ENCODE results near the gene DCANP1. TPM values are rescaled to one million over a fixed set of nuclear protein-coding genes. Genes with fewer than 3 reads are reported as not detected.
A peak's percentile ranks its signal among the peaks of the same experiment; 100 is the strongest.

The DCANP1 gene
- total and polyA plus RNA-seq, 2 of the 13 experiments (the other 11 are each of a cell fraction or from before 2014, with no cell fraction given), result not detected

DNA sequence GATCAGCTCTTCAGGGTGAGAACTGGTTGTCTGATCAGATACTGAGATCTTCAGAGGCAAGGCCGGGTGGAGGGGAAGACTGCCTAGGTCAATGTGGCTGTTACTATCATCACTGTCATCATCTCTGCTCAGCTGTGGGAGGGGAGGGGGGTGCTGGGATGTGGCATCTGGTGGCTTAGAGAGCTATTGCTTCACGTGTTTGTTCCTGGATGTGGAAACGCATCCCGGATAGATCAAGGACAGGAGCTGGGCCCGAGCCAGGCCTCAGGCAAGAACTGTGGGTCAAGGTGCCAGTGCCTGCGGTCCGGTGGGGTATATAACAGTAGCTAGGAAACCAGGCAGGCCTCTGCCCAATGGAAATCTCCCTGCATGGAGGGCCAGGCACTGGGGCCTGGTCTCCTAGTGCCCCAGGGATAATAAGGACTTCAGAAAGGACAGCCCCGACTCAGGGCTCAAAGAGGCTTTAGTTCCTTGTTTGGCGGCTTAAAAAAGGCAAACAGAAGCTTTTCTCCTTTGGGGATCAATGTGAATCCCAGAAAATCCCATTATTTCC lies 35.3 kb upstream of the DCANP1 start (continued):
- TF ChIP-seq ZNF138 (CRISPR knock-in tag; IDR thresholded peaks at IDR 0.05; ENCODE audit: low read depth) (no peak), RCOR2 (CRISPR knock-in tag; IDR thresholded peaks at IDR 0.05) (peak; percentile 71; the same call in 1 of the 2 replicates), ZSCAN21 (CRISPR knock-in tag; IDR thresholded peaks at IDR 0.05; ENCODE audit: borderline replicate concordance) (no peak), ZNF839 (CRISPR knock-in tag; IDR thresholded peaks at IDR 0.05; ENCODE audit: borderline replicate concordance) (no peak), HDAC6 (IDR thresholded peaks at IDR 0.05; ENCODE audit: low read depth, low read length) (no peak), SP140L (CRISPR knock-in tag; IDR thresholded peaks at IDR 0.05; ENCODE audit: borderline replicate concordance) (0 out of 2 replicates have a peak, but pooled peaks have one; percentile 55), ZNF619 (CRISPR knock-in tag; IDR thresholded peaks at IDR 0.05) (no peak), HOXA7 (CRISPR knock-in tag; IDR thresholded peaks at IDR 0.05) (no peak; the same call in 1 of the 2 replicates), SRY (CRISPR knock-in tag; IDR thresholded peaks at IDR 0.05) (no peak), NFE2L2 (IDR thresholded peaks at IDR 0.05; ENCODE audit: low read length) (no peak), GATAD2A (CRISPR knock-in tag; IDR thresholded peaks at IDR 0.05) (peak; percentile 93), NCOA1 (CRISPR knock-in tag; IDR thresholded peaks at IDR 0.05) (no peak), ZNF7 (CRISPR knock-in tag; IDR thresholded peaks at IDR 0.05) (no peak), TBX3 (IDR thresholded peaks at IDR 0.05; ENCODE audit: borderline replicate concordance) (no peak)
- TF ChIP-seq, protein P1, sequence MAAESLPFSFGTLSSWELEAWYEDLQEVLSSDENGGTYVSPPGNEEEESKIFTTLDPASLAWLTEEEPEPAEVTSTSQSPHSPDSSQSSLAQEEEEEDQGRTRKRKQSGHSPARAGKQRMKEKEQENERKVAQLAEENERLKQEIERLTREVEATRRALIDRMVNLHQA (CRISPR knock-in tag; IDR thresholded peaks at IDR 0.05), result no peak
- TF ChIP-seq, protein P2, sequence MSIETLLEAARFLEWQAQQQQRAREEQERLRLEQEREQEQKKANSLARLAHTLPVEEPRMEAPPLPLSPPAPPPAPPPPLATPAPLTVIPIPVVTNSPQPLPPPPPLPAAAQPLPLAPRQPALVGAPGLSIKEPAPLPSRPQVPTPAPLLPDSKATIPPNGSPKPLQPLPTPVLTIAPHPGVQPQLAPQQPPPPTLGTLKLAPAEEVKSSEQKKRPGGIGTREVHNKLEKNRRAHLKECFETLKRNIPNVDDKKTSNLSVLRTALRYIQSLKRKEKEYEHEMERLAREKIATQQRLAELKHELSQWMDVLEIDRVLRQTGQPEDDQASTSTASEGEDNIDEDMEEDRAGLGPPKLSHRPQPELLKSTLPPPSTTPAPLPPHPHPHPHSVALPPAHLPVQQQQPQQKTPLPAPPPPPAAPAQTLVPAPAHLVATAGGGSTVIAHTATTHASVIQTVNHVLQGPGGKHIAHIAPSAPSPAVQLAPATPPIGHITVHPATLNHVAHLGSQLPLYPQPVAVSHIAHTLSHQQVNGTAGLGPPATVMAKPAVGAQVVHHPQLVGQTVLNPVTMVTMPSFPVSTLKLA (IDR thresholded peaks at IDR 0.05), result no peak
- TF ChIP-seq, protein P3, sequence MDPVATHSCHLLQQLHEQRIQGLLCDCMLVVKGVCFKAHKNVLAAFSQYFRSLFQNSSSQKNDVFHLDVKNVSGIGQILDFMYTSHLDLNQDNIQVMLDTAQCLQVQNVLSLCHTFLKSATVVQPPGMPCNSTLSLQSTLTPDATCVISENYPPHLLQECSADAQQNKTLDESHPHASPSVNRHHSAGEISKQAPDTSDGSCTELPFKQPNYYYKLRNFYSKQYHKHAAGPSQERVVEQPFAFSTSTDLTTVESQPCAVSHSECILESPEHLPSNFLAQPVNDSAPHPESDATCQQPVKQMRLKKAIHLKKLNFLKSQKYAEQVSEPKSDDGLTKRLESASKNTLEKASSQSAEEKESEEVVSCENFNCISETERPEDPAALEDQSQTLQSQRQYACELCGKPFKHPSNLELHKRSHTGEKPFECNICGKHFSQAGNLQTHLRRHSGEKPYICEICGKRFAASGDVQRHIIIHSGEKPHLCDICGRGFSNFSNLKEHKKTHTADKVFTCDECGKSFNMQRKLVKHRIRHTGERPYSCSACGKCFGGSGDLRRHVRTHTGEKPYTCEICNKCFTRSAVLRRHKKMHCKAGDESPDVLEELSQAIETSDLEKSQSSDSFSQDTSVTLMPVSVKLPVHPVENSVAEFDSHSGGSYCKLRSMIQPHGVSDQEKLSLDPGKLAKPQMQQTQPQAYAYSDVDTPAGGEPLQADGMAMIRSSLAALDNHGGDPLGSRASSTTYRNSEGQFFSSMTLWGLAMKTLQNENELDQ (CRISPR knock-in tag; IDR thresholded peaks at IDR 0.05; ENCODE audit: borderline replicate concordance), result no peak
- TF ChIP-seq, protein P4, sequence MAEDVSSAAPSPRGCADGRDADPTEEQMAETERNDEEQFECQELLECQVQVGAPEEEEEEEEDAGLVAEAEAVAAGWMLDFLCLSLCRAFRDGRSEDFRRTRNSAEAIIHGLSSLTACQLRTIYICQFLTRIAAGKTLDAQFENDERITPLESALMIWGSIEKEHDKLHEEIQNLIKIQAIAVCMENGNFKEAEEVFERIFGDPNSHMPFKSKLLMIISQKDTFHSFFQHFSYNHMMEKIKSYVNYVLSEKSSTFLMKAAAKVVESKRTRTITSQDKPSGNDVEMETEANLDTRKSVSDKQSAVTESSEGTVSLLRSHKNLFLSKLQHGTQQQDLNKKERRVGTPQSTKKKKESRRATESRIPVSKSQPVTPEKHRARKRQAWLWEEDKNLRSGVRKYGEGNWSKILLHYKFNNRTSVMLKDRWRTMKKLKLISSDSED (CRISPR knock-in tag; IDR thresholded peaks at IDR 0.05), result no peak
- TF ChIP-seq, protein P5, sequence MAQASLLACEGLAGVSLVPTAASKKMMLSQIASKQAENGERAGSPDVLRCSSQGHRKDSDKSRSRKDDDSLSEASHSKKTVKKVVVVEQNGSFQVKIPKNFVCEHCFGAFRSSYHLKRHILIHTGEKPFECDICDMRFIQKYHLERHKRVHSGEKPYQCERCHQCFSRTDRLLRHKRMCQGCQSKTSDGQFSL (CRISPR knock-in tag; IDR thresholded peaks at IDR 0.05), result peak; percentile 86

Data from HepG2 (cell line).